NCI-H82 (cell line): ENCODE results near the gene ALOX12.
"Not testable (repeated sequence)": the region's sequence is repeated elsewhere in the genome, so short reads cannot be mapped to it uniquely, and the experiment has no call there.

ENCODE experiments used
- DNase-seq: peaks from one replicate; lab custom pipeline; 2025; lab: John Stamatoyannopoulos, UW

ALOX12 gene

DNA sequence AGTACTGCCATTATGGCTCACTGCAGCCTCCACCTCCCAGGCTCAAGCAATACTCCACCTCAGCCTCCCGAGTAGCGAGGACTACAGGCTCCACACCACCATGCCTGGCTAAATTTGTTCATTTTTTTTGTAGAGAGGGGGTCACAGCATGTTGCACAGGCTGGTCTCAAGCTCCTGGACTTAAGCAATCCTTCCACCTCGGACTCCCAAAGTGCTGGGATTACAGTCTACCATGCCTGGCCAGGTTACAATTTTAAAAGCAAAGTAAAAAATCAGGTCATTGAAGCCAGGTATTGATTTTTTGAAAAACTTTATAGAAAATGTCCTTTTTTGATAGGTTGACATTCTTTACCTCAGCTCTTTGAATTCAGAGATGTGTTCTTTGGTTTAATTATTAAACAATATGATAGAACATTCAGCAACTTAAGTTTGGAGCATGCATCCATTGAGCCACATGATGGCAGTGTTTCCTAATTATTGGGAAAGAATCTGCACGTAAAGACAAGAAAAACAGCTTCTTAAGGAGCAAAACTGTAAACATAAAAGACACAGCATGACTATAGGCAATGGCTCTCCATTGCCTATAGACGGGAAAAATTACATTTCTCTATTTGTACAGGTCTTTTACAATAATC, 49.8 kb downstream of the ALOX12 start:
- DNase-seq = peak; percentile 78

DNA sequence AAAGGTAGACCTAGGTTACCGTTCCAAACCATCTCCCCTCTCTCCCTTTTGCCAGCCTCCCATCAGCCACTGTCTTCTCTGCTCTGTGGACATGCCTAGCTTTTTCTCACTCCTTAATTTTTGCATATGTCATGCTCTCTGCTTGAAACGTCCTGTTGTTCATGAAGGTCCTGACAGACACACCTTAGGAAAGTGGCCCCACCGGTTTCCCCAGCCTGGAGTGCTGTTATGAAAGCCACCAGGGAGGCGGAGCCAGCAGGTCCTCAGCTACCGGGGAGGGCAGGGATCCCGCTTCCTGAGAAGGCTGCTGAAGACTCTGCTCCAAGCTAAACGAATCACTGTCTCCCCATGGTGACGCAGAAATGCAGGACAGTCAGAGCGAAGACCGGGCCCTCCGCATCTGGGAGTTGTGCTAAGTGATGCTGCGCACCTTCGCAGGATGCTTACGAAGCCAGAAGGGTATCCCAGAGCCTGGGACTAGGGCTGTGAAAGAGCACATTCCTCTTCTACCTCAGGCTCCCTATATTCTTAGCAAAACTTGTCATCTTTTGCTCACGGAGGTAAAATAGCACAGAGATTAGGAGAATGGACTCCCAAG, 50.4 kb downstream of the ALOX12 start:
- DNase-seq = peak; percentile 56

DNA sequence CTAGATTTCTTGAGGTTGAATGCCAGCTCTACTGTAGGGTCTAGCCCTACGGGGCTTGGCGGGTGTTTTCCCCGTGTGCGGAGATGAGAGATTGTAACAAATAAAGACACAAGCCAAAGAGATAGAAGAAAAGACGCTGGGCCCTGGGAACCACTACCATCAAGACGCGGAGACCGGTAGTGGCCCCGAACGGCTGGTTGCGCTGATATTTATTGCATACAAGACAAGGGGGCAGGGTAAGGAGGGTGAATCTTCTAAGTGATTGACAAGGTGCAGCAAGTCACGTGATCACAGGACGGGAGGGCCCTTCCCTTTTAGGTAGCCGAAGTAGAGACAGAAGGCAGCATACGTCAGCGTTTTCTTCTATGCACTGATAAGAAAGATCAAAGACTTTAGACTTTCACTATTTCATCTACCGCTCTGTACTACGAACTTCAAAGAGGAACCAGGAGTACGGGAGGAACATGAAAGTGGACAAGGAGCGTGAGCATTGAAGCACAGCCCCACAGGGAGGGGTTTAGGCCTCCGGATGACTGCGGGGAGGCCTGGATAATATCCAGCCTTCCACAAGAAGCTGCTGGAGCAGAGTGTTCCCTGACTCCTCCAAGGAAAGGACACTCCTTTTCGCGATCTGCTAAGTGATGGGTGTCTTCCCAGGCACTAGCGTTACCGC, 51.0 kb downstream of the ALOX12 start:
- DNase-seq = peak; percentile 77

DNA sequence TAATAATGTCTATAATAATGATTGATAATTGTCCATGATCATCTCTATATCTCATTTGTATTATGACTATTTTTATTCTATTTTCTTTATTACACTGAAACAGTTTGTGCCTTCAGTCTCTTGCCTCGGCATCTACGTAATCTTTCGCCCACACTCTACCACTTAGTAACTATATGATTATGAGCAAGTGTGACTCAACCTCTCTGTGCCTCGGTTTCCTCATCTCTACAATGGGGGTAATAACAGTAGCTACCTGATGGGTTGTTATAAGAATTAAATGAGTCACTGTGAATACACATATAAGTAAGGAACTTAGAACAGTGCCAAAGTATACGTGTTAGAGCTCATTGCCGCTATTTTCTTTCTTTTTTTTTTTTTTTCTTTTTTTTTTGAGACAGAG, 51.7 kb downstream of the ALOX12 start:
- no peak for DNase-seq

DNA sequence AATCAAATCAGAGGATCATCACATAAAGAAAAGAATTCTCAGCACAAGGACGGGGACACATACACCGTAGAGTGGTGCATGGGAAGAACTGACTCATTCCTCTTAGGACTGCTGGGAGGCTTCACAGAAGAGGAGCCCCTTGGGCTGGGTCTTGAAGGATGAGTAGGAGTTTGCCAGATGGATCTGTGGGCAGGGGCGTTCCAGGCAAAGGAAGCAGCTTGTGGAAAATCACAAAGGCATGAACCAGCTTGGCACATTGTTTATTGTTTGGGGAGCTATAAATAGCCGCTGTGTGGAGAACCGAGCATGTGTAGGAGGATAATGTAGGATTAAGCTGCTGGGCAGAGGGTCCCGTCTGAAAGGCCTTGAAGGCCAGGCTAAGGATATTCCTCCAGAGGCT, 53.1 kb downstream of the ALOX12 start:
- peak; percentile 64 for DNase-seq

DNA sequence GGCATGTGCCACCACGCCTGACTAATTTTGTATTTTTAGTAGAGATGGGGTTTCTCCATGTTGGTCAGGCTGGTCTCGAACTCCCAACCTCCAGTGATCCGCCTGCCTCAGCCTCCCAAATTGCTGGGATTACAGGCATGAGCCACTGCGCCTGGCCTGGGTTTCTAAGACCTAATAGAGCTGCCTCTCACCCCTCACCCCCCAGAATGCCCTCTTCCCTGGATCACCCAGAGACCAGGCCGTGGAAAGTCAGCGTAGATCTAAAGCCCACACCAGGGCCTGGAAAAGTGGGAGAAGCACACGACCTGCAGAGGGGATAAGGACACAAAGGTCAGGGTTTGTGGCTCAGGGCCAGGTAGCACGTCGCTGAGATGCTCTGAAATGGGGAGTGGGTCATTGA, 54.7 kb downstream of the ALOX12 start:
- DNase-seq = not testable (repeated sequence)

DNA sequence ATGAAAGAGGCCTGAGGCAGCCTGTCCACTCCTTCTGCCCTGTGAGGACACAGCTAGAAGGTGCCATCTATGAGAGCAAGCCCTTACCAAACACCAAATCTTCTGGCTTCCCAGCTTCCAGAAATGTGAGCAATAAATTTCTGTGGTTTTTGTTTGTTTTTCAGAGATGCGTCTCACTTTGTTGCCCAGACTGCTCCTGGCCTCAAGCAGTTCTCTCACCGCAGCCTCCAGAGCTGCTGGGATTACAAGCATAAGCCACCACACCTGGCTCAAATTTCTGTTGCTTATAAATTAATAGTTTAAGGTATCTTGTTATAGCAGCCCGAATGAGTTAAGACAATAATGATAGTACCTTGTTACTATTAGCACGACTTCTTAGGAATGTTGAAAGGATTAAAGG, 60.5 kb downstream of the ALOX12 start:
- DNase-seq = peak; percentile 23

DNA sequence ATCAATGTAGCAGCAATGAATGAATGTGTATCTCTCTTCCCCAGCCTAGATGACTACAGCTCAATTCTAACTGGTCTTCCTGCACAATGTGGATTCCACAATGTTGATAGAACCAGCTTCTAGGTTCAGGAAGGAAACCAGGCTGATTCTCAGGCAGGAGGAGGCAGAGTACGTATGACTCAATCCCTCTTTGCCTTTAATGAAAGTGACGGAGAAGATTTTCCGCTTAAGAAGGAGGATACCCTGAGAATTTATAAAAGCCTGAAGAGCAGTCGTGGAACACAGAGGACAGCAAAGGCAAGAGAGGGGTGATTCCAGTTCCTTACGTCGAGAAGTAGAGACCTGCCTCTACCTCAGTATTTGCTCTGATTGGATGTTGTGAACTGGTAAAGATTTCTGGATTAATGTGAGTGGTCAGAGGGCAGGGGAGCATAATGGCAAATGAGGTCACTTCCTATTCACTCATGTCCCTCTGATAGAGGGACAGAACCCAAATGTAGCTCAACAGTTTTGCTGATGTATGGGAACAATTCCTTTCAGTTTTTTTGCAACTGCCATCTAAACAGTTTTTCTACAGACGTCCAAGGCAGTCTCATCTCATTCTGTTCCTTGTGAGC, 63.1 kb downstream of the ALOX12 start:
- no peak for DNase-seq
